ENCODE data around the gene MCM9.

- TF ChIP-seq POLR2AphosphoS5 (IDR thresholded peaks at IDR 0.05; ENCODE audit: low read depth, low read length): no peak
- TF ChIP-seq TAF1 (IDR thresholded peaks at IDR 0.05; ENCODE audit: borderline replicate concordance, insufficient read depth, low read length): no peak
These were observed 1.2 kb upstream of the MCM9 start for GRCh38 chr6:118935978-118936703.
